Activated CD8-positive, alpha-beta memory T cell treated with anti-CD3 and anti-CD28 coated beads, Interleukin-2, amount 50 U/mL, for 4 hours (primary cell): Measurements from ENCODE around the gene OSTF1.

Experiments
- DNase-seq: peaks from one replicate; pipeline ENCODE4 v3.0.0-alpha.2; 2020

OSTF1 gene, protein sequence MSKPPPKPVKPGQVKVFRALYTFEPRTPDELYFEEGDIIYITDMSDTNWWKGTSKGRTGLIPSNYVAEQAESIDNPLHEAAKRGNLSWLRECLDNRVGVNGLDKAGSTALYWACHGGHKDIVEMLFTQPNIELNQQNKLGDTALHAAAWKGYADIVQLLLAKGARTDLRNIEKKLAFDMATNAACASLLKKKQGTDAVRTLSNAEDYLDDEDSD

GRCh38 chr9:75087824-75088645, at the start of gene OSTF1, which contains the start of gene NMRK1:
Gene OSTF1, plus strand, starts transcription at chr9:75088514. Its CDS starts 179 bp downstream, at chr9:75088693.
Gene NMRK1, minus strand, starts transcription at chr9:75088155. Its CDS starts 5,040 bp downstream, at chr9:75083115.
- peak; percentile 93 for DNase-seq

DNA sequence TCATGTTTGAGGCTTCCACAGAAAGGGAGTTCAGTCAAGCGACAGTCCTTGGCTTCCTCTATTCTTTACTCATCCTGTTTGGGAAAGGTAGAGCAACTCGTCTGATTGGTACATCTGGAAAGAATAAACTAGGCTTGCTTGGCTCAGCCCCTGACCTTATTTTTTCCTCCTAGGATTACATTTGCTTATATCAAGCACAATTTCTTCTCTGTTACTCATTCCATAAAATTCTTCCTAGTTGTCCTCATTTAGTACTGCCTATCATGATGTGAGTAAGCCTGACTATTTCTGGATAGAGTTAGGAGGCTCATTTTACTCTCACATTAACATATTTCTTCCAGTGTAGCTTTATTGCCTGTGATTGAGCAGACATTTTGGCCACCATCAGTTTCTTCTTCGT, 49.3 kb upstream of the OSTF1 start:
- no peak for DNase-seq

DNA sequence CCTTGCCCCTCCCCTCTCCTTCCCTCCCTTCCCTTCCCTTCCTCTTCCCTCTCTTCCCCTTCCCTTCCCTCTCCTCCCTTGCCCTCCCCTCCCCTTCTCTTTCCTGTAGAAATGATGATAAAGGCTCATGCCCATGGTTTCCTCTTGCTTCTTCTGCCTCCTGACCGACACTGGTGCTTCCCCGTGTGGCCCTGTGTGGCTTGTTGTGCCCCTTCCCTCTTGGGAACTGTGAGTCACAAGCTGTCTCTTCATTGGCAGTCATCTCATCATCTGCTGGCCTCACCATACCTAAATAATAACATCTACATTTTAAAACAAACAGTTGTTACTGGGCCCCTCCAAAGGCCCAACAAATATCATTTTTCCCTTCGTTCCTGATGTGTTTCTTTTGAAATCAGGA, 48.5 kb upstream of the OSTF1 start:
- DNase-seq = no peak

DNA sequence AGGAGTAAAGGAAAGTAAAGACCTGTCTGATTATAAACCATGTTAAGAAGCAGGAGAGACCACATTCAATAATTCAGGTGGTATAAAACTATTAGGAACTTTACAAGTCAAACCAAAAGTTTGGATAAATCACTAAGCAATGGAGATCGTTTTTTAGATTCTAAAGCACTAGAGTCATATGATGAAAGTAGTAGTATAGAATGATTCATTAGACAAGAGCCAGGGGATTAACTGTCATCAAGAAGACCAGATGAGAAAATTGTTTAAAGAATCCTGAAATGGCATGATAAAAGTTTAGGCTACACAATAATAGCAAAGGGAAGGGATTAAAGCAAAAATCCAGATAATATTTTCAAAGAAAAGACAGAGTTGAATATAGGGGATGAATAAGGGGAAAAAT, 47.3 kb upstream of the OSTF1 start:
- DNase-seq = no peak

DNA sequence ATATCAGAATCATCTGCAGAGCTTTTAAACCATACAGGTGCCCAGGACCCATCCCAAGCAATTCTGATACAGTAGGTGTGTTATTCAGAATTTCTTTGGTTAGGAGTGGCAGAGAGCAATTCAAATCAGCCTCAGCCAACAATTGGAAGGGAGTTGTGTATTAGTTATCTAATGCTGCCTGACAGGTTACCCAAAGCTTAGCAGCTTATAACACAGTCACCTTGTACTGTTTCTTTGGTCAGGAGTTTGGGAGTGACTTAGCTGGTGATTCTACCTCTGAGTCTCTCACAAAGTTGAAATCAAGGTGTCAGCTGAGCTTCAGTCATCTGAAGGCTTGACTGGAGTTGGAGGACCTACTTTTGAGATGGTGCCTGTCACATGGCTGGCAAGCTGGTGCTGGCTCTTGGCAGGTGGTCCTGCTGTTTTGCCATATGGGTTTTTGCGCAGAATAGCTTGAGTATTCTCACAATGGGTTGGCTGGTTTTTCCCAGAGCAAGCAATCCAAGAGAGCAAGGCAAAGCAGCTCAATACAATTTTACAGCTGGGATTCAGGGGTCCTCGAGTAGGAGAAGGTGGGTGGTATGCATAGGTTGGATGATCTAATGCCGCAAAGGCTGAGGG, 41.5 kb upstream of the OSTF1 start:
- DNase-seq = no peak

- DNase-seq = no peak
These were observed 40.8 kb upstream of the OSTF1 start for GRCh38 chr9:75047506-75047905.

GRCh38 chr9:75051285-75051684, 37.0 kb upstream of the OSTF1 start:
- DNase-seq = no peak

DNA sequence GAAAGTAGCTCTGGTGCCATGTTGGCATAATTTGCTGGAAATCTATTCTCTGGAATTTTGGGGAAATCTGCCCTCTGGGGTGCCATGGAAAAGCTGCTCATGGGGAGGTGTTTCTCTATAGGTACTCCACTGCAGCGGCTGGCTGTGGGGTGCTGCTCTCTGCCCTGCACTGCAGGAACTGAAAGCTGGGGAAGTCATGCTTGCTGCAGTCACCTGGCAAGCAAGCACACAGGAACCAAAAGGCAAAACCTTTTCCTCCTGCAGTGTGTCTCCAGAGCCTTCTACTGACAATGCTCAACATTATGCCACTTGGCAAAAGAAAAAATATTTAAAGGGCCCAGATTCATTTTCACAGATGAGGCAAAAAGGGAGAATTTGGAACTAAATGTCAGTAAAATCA, 34.4 kb upstream of the OSTF1 start:
- DNase-seq = no peak

- DNase-seq = no peak
These were observed 33.8 kb upstream of the OSTF1 start for GRCh38 chr9:75054368-75055001.

GRCh38 chr9:75061169-75061568, 27.1 kb upstream of the OSTF1 start:
- no peak for DNase-seq

GRCh38 chr9:75063556-75064305, 24.6 kb upstream of the OSTF1 start:
- DNase-seq = no peak

DNA sequence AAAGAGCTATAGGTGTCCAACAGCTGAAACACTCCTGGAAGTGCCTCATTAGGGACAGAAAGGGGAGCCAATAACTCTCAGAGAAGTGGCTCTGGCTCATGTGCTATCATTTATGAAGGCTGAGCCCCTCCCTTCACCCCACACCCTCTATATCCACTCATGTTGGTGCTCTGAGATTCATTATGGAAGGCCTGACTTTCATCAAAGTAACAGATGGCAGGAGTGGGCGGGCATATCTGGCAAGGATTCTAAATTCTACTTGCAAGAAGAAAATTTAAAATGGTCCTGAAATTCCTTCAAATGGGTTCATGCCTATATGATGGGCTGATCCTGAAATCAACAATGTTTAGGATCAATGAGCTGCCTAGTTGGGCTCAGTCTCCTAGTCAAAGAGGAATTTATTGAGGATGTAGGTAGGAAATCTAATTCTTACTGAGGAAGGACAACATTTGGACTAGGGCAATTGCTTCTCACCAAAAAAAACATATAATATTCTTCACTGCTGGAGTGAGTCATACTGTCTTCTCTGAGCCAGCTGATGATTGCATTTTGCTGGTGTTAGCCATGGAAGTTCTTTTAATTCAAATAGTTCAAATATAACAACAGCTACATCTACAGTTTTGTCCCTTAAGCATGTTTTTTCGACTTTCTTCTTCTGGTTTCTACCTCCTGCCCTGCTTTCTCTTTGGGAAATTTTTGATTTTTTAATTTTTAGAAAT, 23.8 kb upstream of the OSTF1 start:
- DNase-seq = no peak

- no peak for DNase-seq
These were observed 22.8 kb upstream of the OSTF1 start for GRCh38 chr9:75065510-75065909.

DNA sequence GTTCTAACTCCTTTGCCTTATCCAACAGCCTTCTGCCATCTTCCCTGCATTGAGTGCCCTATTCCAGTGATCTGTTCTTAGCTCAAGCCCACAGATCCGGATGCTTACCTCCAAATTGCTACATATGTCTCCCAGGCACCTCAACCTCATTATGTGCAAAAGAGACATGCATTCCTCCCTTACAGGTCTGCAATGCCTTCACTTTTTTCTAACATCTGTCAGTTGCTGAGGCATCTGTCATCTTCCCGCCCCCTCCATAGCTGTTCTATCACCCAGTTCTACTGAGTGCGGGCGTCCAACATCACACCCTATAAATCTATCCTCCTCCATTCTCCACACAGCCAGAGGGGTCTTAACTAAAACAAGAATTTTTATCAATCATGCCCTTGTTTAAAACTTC, 20.4 kb upstream of the OSTF1 start:
- DNase-seq = no peak

- no peak for DNase-seq
These were observed 19.1 kb upstream of the OSTF1 start for GRCh38 chr9:75069171-75069570.

DNA sequence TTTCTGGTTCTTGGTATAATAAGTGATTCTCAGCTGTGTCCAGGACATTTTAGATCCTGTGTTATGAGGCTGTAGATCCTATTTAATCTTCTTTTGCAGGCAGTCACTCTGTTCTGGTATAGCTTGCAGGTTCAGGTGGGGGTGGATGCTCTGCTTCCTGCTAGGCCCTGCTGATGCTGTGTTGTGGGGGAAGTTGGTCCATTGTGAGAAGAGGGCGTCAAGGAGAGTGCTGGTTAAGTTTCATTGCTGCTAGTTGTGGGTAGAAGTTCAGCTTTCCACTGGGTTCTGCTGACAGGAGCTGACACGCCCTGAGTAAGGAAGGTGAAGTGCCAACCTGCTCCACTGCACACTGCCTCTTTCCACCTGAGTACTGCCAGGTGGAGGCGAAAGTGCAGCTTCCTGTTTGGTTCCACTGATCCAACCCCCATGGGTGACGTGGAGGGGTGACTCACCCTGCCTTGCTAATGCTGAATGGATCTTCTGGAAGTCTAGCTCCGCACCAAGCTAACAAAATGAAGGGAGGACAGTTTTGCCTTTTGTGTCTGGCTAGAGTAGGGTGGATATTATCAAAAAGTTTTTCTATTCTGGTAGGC, 16.7 kb upstream of the OSTF1 start:
- DNase-seq = peak; percentile 63

GRCh38 chr9:75072895-75073294, 15.4 kb upstream of the OSTF1 start:
- no peak for DNase-seq

- DNase-seq = no peak
These were observed 6.7 kb upstream of the OSTF1 start for GRCh38 chr9:75081632-75082031.

DNA sequence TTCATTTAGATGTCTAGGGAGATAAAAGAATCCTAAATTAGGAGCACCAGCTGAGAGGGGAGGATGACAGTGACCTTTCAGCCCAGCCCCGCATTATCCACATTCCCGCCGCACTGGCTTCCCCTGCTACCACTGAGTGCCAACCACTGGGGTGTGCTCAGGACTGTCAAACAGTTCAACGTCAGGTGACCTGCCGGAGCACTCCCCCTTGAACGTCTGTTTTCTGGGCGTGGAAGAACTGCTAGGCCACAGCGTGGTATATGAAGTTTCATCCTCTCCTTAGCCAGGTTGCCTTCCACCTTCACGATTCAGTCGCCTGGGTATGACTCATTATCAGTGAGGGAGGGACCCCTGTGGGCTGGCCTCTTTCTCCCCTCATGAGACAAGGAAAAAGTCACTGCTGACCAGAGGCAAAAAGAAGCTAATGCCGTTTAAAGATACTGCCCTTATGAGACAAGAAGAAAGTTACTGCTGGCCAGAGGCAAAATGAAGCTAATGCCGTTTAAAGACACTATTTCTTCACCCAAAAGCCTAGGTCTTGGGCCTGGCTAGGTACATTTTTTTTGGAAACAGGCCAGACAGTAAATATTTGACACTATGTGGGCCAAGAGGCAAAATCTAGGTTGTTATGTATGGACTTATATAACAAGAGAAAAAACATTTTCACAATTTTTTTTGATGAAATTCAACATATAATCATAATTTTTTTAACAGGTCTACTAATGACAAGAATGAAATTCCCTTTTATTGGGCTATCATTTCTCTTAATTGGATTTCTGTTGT, 4.9 kb upstream of the OSTF1 start:
- peak; percentile 37 for DNase-seq

DNA sequence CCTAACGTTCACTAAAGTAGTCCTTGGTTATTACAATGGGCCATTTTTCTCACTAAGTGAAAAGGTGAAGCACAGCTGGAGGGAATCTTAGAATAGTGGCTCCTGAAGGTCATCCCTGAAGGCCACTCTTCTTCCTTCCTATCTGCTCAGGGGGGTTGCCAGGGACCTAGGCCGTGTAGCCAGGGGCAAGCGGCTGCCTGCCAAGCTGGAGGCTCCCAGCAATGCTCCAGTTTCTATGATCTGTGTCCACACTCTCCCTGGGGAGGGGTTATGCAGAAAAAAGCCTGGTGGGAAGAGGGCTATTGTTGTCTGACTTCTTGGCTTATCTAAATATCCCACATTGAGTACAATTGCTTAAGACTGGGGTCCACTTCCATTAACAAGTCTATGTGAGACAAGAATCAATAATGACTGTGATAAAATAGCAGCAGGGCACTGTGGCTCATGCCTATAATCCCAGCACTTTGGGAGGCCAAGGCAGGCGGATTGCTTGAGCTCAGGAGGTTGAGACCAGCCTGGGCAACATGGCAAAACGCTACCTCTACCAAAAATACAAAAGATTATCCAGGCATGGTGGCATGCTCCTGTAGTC, 4.1 kb upstream of the OSTF1 start:
- no peak for DNase-seq
